ENCODE results near the gene PNPLA3. TPM values are rescaled to one million over a fixed set of nuclear protein-coding genes. Genes with fewer than 3 reads are reported as not detected.

Gene PNPLA3
- total and polyA plus RNA-seq, 9 of the 15 experiments (the other 6 are each of a cell fraction or from before 2014, with no cell fraction given): 0.20 to 0.48 (median 0.38) TPM; not detected in 6

GRCh38 chr22:43969021-43969878 lies 45.6 kb downstream of the PNPLA3 start (continued):
- TF ChIP-seq ZNF23 (CRISPR knock-in tag; IDR thresholded peaks at IDR 0.05): no peak
- TF ChIP-seq SETDB1 (IDR thresholded peaks at IDR 0.05; ENCODE audit: low read length): no peak
- no peak for TF ChIP-seq ZNF224 (CRISPR knock-in tag; IDR thresholded peaks at IDR 0.05)
- TF ChIP-seq KLF16 (IDR thresholded peaks at IDR 0.05): peak; percentile 87
- TF ChIP-seq TEAD4 (IDR thresholded peaks at IDR 0.05; ENCODE audit: low read length): peak; percentile 97
- no peak for TF ChIP-seq TEAD4 (CRISPR knock-in tag; IDR thresholded peaks at IDR 0.05; ENCODE audit: borderline replicate concordance)
- no peak for TF ChIP-seq JUN (IDR thresholded peaks at IDR 0.05; ENCODE audit: borderline replicate concordance, low read depth, low read length)
- no peak for TF ChIP-seq JUN (CRISPR knock-in tag; IDR thresholded peaks at IDR 0.05; ENCODE audit: borderline replicate concordance)
- TF ChIP-seq RUNX1 (IDR thresholded peaks at IDR 0.05; ENCODE audit: low read depth): 0 out of 2 replicates have a peak, but pooled peaks have one; percentile 51
- TF ChIP-seq SNAPC5 (CRISPR knock-in tag; IDR thresholded peaks at IDR 0.05): no peak
- no peak for TF ChIP-seq ZBTB8A (IDR thresholded peaks at IDR 0.05; ENCODE audit: partially characterized antibody)
- TF ChIP-seq NRF1 (conservative IDR thresholded peaks at IDR 0.05 in 1 of 2, IDR thresholded peaks at IDR 0.05 in 1 of 2): no peak
- peak; percentile 71; the same call in 1 of the 2 replicates for TF ChIP-seq STAT5A (IDR thresholded peaks at IDR 0.05; ENCODE audit: borderline replicate concordance, low read length)
- TF ChIP-seq NR3C1 (CRISPR knock-in tag; IDR thresholded peaks at IDR 0.05): no peak
- TF ChIP-seq ZBTB7A (IDR thresholded peaks at IDR 0.05; ENCODE audit: borderline replicate concordance, control insufficient read depth, low read depth, low read length): 0 out of 2 replicates have a peak, but pooled peaks have one; percentile 13
- TF ChIP-seq ZBTB12 (CRISPR knock-in tag; IDR thresholded peaks at IDR 0.05): peak; percentile 10; the same call in 1 of the 2 replicates
- TF ChIP-seq EGR1 (conservative IDR thresholded peaks at IDR 0.05): no peak
- TF ChIP-seq ARID2 (IDR thresholded peaks at IDR 0.05): no peak
- no peak for TF ChIP-seq OTX1 (CRISPR knock-in tag; IDR thresholded peaks at IDR 0.05)
- TF ChIP-seq PBX2 (CRISPR knock-in tag; IDR thresholded peaks at IDR 0.05; ENCODE audit: low read depth): no peak
- TF ChIP-seq PBX2 (tag; conservative IDR thresholded peaks at IDR 0.05; ENCODE audit: low read depth): no peak
- TF ChIP-seq HDAC8 (tag; IDR thresholded peaks at IDR 0.05): no peak
- peak; percentile 81 for TF ChIP-seq NFIC (IDR thresholded peaks at IDR 0.05)
- TF ChIP-seq CXXC5 (CRISPR knock-in tag; IDR thresholded peaks at IDR 0.05): peak; percentile 59; the same call in 1 of the 2 replicates

Measured in K562 (cell line).